Spleen (tissue), 11 donors: ENCODE results near the gene CBL. TPM values are rescaled to one million over a fixed set of nuclear protein-coding genes. Genes with fewer than 3 reads are reported as not detected.

Source experiments
- DNase-seq: peaks from one replicate; pipeline ENCODE4 v3.0.0-alpha.2; 2020
- H3K27ac ChIP-seq, 8 donors: fragments of 200-600 bp; sonication (generic) in 7 of 8; 1 replicate in 4 of 8; 2 replicates in 4 of 8; pipeline versions ENCODE4 v1.5.0 to v1.8.0; 2016 to 2021; ENCODE audit warnings: inconsistent platforms in 4 of 8, mild to moderate bottlenecking in 4 of 8, moderate library complexity in 1 of 8
- H3K27me3 ChIP-seq, 7 donors: fragments of 200-600 bp; sonication (generic) in 6 of 7; replicated peaks in 1 of 7; 1 replicate in 4 of 7; 2 replicates in 3 of 7; pipeline versions ENCODE4 v1.5.0 to v1.8.0; 2016 to 2021; ENCODE audit warnings: inconsistent platforms in 3 of 7, mild to moderate bottlenecking in 1 of 7
- H3K36me3 ChIP-seq, 6 donors: fragments of 200-600 bp; sonication (generic) in 5 of 6; 1 replicate in 4 of 6; 2 replicates in 2 of 6; pipeline versions ENCODE4 v1.5.0 to v1.8.0; 2016 to 2021; ENCODE audit warnings: inconsistent platforms in 2 of 6
- H3K4me1 ChIP-seq, 6 donors: fragments of 200-600 bp; sonication (generic) in 5 of 6; 1 replicate in 3 of 6; 2 replicates in 3 of 6; pipeline versions ENCODE4 v1.5.0 to v1.8.0; 2016 to 2021; ENCODE audit warnings: inconsistent platforms in 3 of 6
- H3K4me3 ChIP-seq, 8 donors: fragments of 200-600 bp; sonication (generic) in 7 of 8; 1 replicate in 4 of 8; 2 replicates in 4 of 8; pipeline versions ENCODE4 v1.5.0 to v1.8.0; 2016 to 2021; ENCODE audit warnings: inconsistent platforms in 4 of 8, mild to moderate bottlenecking in 4 of 8, moderate library complexity in 2 of 8
- H3K9me3 ChIP-seq, 8 donors: fragments of 200-600 bp; sonication (generic) in 7 of 8; 1 replicate in 4 of 8; 2 replicates in 4 of 8; pipeline versions ENCODE4 v1.5.0 to v1.8.0; 2016 to 2021; ENCODE audit warnings: inconsistent platforms in 4 of 8
- CTCF ChIP-seq, 11 experiments: fragments of 200-600 bp in 7 of 11; fragments of 450-650 bp in 4 of 11; sonication (generic) in 4 of 11; IDR thresholded peaks in 8 of 11; conservative IDR thresholded peaks in 3 of 11; 1 replicate in 7 of 11; 2 replicates in 4 of 11; pipeline versions ENCODE4 v1.4.0 to v1.8.0; 2016 to 2021; ENCODE audit warnings: antibody characterized with exemption in 11 of 11, inconsistent platforms in 4 of 11, mild to moderate bottlenecking in 1 of 11
- POLR2A ChIP-seq, 3 donors: fragments of 450-650 bp; IDR thresholded peaks; one replicate each; pipeline ENCODE4 v1.5.1; 2017; ENCODE audit warnings: antibody characterized with exemption in 3 of 3, mild to moderate bottlenecking in 1 of 3
- POLR2AphosphoS5 ChIP-seq, 3 donors: sonication (generic); formaldehyde crosslinking; IDR thresholded peaks; one replicate each; pipeline ENCODE4 v1.5.1; 2017; ENCODE audit warnings: antibody characterized with exemption in 3 of 3
- WGBS, 5 donors: extraction: QIAGEN DNeasy Blood & Tissue Kit in 3 of 5; methylation state at CpG; one replicate each; pipeline versions ENCODE4 v1.1.5 to v1.1.7; 2013 to 2018; 5-methylcytosine and 5-hydroxymethylcytosine counted together
- intact Hi-C: fragments of 100-400 bp; cut with DNase I; formaldehyde crosslinking; loops from one replicate; pipeline ENCODE4 v1.15.0; 2023; ENCODE audit warnings: low total_unique reads
- polyA plus RNA-seq, 3 donors: library from polyadenylated mRNA; stranded (reverse); fragments of 200-250 nt; gene quantifications; one replicate each; pipeline ENCODE4 v1.2.1, GENCODE V29; 2013
- total RNA-seq, 7 donors: library from RNA; depleted of rRNA in 3 of 7; stranded (reverse); fragments of >200 nt in 3 of 7; fragmentation: NEBNext Ultra II Directional in 4 of 7; extraction: Animal tissue kit (Norgen Biotek cat#: 25700) in 4 of 7; gene quantifications; one replicate each; pipeline versions ENCODE4 v1.1.0 to v1.2.1, GENCODE V29; 2016 to 2021
- donor health status: healthy with polysubstance abuse.
- donor health status: DM: no; HTN: no; CAD: no; lungs with moderate emphysema.
- donor health status: DM: no; HTN: no; CAD: no.
- donor health status: Bipolar disorder and iron deficiency.
- donor health status: healthy.
- donor health status: DM: no; HTN: no; CAD: no.
- donor health status: DM: yes; HTN: yes; CAD: no.

CBL gene
- total and polyA plus RNA-seq, 10 donors: 9.4 to 56.3 (median 45.8) TPM

- Histone ChIP-seq H3K9me3 (no peaks in the 10 kb centered on the region), H3K36me3 (peaks cover 0 to 37% (median 8%) of the 10 kb centered on the region in 6 donors), H3K27me3 (peaks cover 0 to 5% (median 0%) of the 10 kb centered on the region in 7 donors), H3K4me1 (peaks cover 0 to 15% (median 9%) of the 10 kb centered on the region in 6 donors), H3K27ac (no peak overlapping the region), H3K4me3 (no peak overlapping the region)
- intact Hi-C loops: no loop called here
- TF ChIP-seq CTCF (IDR thresholded peaks at IDR 0.05 in 8 of 11, conservative IDR thresholded peaks at IDR 0.05 in 3 of 11) (no peak), POLR2AphosphoS5 (IDR thresholded peaks at IDR 0.05) (no peak), POLR2A (IDR thresholded peaks at IDR 0.05) (no peak)
- no peak for DNase-seq
- WGBS, 5 donors: 67 to 73% (median 71%) methylated on average over 14 to 15 of the region's 15 CpGs
These were observed 20.0 kb upstream of the CBL start for GRCh38 chr11:119185981-119186634.

GRCh38 chr11:119187123-119187892, 18.8 kb upstream of the CBL start:
- Histone ChIP-seq H3K4me3 (no peak overlapping the region), H3K9me3 (no peaks in the 10 kb centered on the region), H3K27me3 (peaks cover 0 to 5% (median 0%) of the 10 kb centered on the region in 7 donors), H3K36me3 (peaks cover 0 to 25% (median 2%) of the 10 kb centered on the region in 6 donors), H3K4me1 (peaks cover 0 to 11% (median 0%) of the 10 kb centered on the region in 6 donors), H3K27ac (no peak overlapping the region)
- intact Hi-C loops: no loop called here
- WGBS, 5 donors: 86 to 95% (median 87%) methylated on average over 19 to 21 of the region's 21 CpGs
- DNase-seq: no peak
- TF ChIP-seq POLR2A (IDR thresholded peaks at IDR 0.05): no peak
- no peak for TF ChIP-seq POLR2AphosphoS5 (IDR thresholded peaks at IDR 0.05)
- TF ChIP-seq CTCF (IDR thresholded peaks at IDR 0.05 in 8 of 11, conservative IDR thresholded peaks at IDR 0.05 in 3 of 11): no peak

GRCh38 chr11:119188067-119188466, 18.1 kb upstream of the CBL start:
- DNase-seq: no peak
- Histone ChIP-seq H3K36me3 (peaks cover 0 to 18% (median 0%) of the 10 kb centered on the region in 6 donors), H3K9me3 (no peaks in the 10 kb centered on the region), H3K4me1 (peaks cover 0 to 16% (median 0%) of the 10 kb centered on the region in 6 donors), H3K27me3 (peaks cover 0 to 5% (median 0%) of the 10 kb centered on the region in 7 donors), H3K27ac (no peak overlapping the region), H3K4me3 (no peak overlapping the region)
- TF ChIP-seq POLR2AphosphoS5 (IDR thresholded peaks at IDR 0.05) (no peak), POLR2A (IDR thresholded peaks at IDR 0.05) (no peak), CTCF (IDR thresholded peaks at IDR 0.05 in 8 of 11, conservative IDR thresholded peaks at IDR 0.05 in 3 of 11) (no peak)
- 83 to 100% (median 93%) methylated on average over 4 to 11 of the region's 11 CpGs for whole genome bisulfite sequencing, 5 donors
- intact Hi-C loops: no loop called here

GRCh38 chr11:119188887-119189286, 17.3 kb upstream of the CBL start:
- Histone ChIP-seq H3K9me3 (no peaks in the 10 kb centered on the region), H3K36me3 (peaks cover 0 to 9% (median 0%) of the 10 kb centered on the region in 6 donors), H3K27me3 (peaks cover 0 to 5% (median 0%) of the 10 kb centered on the region in 7 donors), H3K4me1 (peaks cover 0 to 21% (median 0%) of the 10 kb centered on the region in 6 donors), H3K27ac (no peak overlapping the region), H3K4me3 (no peak overlapping the region)
- 83 to 90% (median 87%) methylated on average over 8 of the region's 8 CpGs for WGBS, 5 donors
- TF ChIP-seq CTCF (IDR thresholded peaks at IDR 0.05 in 8 of 11, conservative IDR thresholded peaks at IDR 0.05 in 3 of 11): no peak
- TF ChIP-seq POLR2AphosphoS5 (IDR thresholded peaks at IDR 0.05): no peak
- TF ChIP-seq POLR2A (IDR thresholded peaks at IDR 0.05): no peak
- intact Hi-C loops: no loop called here
- DNase-seq: no peak
